GM12878 (cell line): Measurements from ENCODE around the gene DIS3L.

Source experiments
- EZH2 ChIP-seq: IDR thresholded peaks from 2 replicates; pipeline ENCODE4 v1.6.1; 2012; ENCODE audit warnings: low read depth, mild to moderate bottlenecking, control low read depth, inconsistent platforms, low read length, borderline replicate concordance; ENCODE audit not compliant: control insufficient read depth
- MTA2 ChIP-seq: fragments of 450-650 bp; IDR thresholded peaks from 2 replicates; pipeline ENCODE4 v1.6.1; 2016; ENCODE audit warnings: low read depth, mild to moderate bottlenecking, moderate library complexity
- MXI1 ChIP-seq: fragments of 150-350 bp; IDR thresholded peaks from 2 replicates; pipeline ENCODE4 v1.6.1; 2011; ENCODE audit warnings: low read depth, mild to moderate bottlenecking, inconsistent platforms, low read length, improper control_type of control experiment
- POLR2A ChIP-seq: IDR thresholded peaks from 2 replicates; pipeline ENCODE4 v1.6.1; 2011; ENCODE audit warnings: low read depth, mild to moderate bottlenecking, low read length
- SREBF2 ChIP-seq: IDR thresholded peaks from 2 replicates; pipeline ENCODE4 v1.6.1; 2012; ENCODE audit warnings: mild to moderate bottlenecking, low read length
- TAF1 ChIP-seq: IDR thresholded peaks from 2 replicates; pipeline ENCODE4 v1.6.1; 2011; ENCODE audit warnings: mild to moderate bottlenecking, low read depth, low read length, borderline replicate concordance
- TF ChIP-seq, protein P1 (sequence below): IDR thresholded peaks from 2 replicates; pipeline ENCODE4 v1.6.1; 2011; ENCODE audit warnings: low read depth, low read length, improper control_type of control experiment, borderline replicate concordance
- TF ChIP-seq, protein P2 (sequence below): IDR thresholded peaks from 2 replicates; pipeline ENCODE4 v1.6.1; 2011; ENCODE audit warnings: low read depth, mild to moderate bottlenecking, low read length, moderate library complexity, borderline replicate concordance; ENCODE audit errors: extremely low read depth
- TF ChIP-seq, protein P3 (sequence below): IDR thresholded peaks from 2 replicates; pipeline ENCODE4 v1.6.1; 2012; ENCODE audit warnings: mild to moderate bottlenecking, low read depth, low read length
- TF ChIP-seq, protein P4 (sequence below), 3 experiments: IDR thresholded peaks in 2 of 3; conservative IDR thresholded peaks in 1 of 3; 2 replicates each; pipeline ENCODE4 v1.5.1; 2011; ENCODE audit warnings: low read depth in 3 of 3, low read length in 3 of 3, mild to moderate bottlenecking in 3 of 3, control low read depth in 2 of 3, moderate library complexity in 2 of 3, inconsistent platforms in 1 of 3, mixed read lengths in 1 of 3; ENCODE audit not compliant: control insufficient read depth in 2 of 3, insufficient read depth in 1 of 3; ENCODE audit errors: extremely low read depth in 1 of 3

DNA sequence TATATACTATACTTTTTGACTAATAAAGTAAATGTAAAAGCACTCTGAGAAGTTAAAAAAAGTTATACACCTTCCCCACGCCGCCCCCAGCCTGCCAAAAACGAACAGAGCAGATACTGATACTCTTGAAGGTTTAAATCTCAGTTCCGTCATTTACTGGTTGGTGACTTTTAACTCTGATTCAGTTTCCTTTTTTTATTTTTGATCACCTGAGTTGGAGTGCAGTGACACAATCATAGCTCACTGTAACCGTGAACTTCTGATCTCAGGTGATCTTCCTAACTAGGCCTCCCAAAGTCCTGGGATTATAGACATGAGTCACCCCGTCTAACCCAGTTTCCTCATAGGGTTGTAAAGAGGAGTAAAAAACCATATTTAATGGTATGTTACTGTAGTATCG lies 66.4 kb downstream of the DIS3L start:
- TF ChIP-seq, protein P1, sequence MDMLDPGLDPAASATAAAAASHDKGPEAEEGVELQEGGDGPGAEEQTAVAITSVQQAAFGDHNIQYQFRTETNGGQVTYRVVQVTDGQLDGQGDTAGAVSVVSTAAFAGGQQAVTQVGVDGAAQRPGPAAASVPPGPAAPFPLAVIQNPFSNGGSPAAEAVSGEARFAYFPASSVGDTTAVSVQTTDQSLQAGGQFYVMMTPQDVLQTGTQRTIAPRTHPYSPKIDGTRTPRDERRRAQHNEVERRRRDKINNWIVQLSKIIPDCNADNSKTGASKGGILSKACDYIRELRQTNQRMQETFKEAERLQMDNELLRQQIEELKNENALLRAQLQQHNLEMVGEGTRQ = no peak
- no peak for TF ChIP-seq POLR2A
- TF ChIP-seq, protein P2, sequence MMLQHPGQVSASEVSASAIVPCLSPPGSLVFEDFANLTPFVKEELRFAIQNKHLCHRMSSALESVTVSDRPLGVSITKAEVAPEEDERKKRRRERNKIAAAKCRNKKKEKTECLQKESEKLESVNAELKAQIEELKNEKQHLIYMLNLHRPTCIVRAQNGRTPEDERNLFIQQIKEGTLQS = no peak
- TF ChIP-seq, protein P3, sequence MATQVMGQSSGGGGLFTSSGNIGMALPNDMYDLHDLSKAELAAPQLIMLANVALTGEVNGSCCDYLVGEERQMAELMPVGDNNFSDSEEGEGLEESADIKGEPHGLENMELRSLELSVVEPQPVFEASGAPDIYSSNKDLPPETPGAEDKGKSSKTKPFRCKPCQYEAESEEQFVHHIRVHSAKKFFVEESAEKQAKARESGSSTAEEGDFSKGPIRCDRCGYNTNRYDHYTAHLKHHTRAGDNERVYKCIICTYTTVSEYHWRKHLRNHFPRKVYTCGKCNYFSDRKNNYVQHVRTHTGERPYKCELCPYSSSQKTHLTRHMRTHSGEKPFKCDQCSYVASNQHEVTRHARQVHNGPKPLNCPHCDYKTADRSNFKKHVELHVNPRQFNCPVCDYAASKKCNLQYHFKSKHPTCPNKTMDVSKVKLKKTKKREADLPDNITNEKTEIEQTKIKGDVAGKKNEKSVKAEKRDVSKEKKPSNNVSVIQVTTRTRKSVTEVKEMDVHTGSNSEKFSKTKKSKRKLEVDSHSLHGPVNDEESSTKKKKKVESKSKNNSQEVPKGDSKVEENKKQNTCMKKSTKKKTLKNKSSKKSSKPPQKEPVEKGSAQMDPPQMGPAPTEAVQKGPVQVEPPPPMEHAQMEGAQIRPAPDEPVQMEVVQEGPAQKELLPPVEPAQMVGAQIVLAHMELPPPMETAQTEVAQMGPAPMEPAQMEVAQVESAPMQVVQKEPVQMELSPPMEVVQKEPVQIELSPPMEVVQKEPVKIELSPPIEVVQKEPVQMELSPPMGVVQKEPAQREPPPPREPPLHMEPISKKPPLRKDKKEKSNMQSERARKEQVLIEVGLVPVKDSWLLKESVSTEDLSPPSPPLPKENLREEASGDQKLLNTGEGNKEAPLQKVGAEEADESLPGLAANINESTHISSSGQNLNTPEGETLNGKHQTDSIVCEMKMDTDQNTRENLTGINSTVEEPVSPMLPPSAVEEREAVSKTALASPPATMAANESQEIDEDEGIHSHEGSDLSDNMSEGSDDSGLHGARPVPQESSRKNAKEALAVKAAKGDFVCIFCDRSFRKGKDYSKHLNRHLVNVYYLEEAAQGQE = no peak
- 0 out of 2 replicates have a peak, but pooled peaks have one; percentile 21 for TF ChIP-seq MTA2
- TF ChIP-seq MXI1 = no peak
- TF ChIP-seq EZH2 = no peak
- TF ChIP-seq SREBF2 = no peak
- TF ChIP-seq, protein P4, sequence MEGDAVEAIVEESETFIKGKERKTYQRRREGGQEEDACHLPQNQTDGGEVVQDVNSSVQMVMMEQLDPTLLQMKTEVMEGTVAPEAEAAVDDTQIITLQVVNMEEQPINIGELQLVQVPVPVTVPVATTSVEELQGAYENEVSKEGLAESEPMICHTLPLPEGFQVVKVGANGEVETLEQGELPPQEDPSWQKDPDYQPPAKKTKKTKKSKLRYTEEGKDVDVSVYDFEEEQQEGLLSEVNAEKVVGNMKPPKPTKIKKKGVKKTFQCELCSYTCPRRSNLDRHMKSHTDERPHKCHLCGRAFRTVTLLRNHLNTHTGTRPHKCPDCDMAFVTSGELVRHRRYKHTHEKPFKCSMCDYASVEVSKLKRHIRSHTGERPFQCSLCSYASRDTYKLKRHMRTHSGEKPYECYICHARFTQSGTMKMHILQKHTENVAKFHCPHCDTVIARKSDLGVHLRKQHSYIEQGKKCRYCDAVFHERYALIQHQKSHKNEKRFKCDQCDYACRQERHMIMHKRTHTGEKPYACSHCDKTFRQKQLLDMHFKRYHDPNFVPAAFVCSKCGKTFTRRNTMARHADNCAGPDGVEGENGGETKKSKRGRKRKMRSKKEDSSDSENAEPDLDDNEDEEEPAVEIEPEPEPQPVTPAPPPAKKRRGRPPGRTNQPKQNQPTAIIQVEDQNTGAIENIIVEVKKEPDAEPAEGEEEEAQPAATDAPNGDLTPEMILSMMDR (IDR thresholded peaks at IDR 0.05 in 2 of 3, conservative IDR thresholded peaks at IDR 0.05 in 1 of 3; ENCODE audit: control insufficient read depth in 2 of 3, extremely low read depth in 1 of 3, insufficient read depth in 1 of 3, low read depth in 3 of 3, low read length in 3 of 3) = no peak
- no peak for TF ChIP-seq TAF1
